HG02588 (cell line): ENCODE measurements around the gene PICK1.
"Not testable (repeated sequence)": the region's sequence is repeated elsewhere in the genome, so short reads cannot be mapped to it uniquely, and the experiment has no call there.

ENCODE experiments used
- ATAC-seq: cut with Tn5 transposase; IDR thresholded peaks from one replicate; pipeline ENCODE4 v1.9.1; 2021; ENCODE audit warnings: mild to moderate bottlenecking, moderate library complexity; ENCODE audit not compliant: unreplicated experiment

Gene PICK1

GRCh38 chr22:38110863-38111852, 54.0 kb downstream of the PICK1 start:
- ATAC-seq, result no peak

DNA sequence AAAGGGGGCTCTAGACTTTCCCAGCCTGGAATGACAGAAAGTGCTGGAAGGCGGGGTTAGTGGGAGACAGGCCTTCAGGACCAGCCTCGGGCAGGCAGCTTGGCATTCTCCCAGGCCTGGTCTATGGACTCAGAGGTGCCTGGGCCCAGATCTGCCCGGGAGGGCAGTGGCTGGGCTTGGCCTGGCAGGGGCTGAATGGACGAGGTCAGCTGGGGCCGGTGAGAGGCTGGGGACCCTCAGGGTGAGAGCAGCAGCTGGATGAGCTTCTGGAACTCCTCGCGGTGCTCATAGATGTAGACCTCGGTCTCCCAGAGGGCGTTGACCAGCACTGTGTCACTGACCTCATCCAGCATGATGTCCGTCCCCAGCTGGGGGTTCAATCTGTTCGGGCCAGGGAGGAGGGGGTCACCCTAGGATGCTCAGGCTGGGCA, 54.7 kb downstream of the PICK1 start:
- ATAC-seq, result no peak

GRCh38 chr22:38112381-38112780, 55.2 kb downstream of the PICK1 start:
- ATAC-seq, result no peak

GRCh38 chr22:38114484-38115398, 57.5 kb downstream of the PICK1 start:
- ATAC-seq, result no peak

DNA sequence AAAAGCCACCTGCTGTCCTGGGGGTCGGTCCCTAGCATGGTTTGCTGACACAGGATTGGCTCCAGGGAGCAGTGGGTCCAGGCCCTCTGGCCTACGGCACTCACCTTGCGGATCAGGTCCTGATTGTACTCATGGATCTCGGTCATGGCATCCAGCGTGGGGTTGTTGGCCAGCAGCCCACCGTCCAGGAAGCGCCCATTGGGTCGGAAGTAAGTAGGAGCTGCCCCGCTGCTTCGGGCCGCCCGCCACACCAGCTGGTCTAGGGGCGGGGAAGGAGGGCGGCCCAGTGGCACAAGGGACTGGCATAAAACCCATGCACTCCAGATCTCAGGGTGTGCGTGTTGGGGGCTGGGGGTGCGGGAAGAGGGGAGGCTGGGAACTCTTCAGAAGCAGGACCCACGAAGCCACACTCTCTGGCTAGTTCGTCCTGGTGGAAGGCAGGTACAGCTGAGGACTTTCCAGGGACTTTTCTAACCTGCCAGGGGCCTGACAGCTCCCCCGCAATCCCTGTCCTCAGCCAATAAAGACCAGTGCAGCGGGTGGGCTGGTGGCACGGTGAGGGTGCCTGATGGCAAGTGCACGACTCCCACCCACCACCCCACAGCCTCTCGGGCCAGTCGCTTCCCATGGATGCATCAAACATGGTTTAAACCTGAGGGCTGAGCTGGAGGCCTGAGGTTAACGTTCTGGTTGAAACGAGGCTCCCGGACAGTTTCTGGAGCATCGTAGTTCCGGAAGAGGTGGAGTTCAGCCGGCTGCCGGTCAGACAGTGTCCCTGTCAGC, 58.4 kb downstream of the PICK1 start:
- no peak for ATAC-seq

GRCh38 chr22:38117556-38117955, 60.4 kb downstream of the PICK1 start:
- not testable (repeated sequence) for ATAC-seq

DNA sequence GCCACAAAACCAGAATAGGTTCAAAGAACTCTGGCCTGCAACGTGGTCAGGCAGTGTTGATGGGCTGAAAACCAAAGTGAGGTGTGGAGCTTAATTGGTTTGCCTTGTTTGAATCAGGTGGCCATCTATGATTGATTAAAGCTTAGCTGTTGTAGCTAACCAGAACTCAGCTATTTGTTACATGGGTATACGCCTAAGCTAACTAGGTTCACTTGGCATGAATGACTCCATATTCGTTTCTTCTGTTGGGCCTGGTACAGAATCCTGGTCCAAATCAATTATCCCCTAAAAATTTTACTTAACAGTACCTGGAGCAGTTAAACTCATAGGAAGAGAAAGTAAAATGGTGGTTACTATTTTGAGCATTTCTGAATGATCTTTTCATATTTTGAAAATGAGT, 61.0 kb downstream of the PICK1 start:
- no peak for ATAC-seq

DNA sequence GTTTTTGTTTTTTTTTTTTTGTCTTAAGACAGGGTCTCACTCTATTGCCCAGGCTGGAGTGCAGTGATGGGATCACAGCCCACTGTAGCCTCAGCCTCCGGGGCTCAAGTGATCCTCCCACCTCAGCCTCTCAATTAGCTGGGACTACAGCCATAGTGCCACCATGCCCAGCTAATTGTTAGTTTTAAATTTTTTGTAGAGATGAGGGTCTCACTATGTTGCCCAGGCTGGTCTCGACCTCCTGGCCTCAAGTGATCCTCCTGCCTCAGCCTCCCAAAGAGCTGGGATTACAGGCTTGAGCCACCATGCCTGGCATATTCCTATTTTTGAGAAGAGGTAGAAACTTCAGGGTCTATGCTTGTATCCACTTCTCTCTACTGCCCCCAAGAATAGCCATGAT, 61.5 kb downstream of the PICK1 start:
- not testable (repeated sequence) for ATAC-seq

DNA sequence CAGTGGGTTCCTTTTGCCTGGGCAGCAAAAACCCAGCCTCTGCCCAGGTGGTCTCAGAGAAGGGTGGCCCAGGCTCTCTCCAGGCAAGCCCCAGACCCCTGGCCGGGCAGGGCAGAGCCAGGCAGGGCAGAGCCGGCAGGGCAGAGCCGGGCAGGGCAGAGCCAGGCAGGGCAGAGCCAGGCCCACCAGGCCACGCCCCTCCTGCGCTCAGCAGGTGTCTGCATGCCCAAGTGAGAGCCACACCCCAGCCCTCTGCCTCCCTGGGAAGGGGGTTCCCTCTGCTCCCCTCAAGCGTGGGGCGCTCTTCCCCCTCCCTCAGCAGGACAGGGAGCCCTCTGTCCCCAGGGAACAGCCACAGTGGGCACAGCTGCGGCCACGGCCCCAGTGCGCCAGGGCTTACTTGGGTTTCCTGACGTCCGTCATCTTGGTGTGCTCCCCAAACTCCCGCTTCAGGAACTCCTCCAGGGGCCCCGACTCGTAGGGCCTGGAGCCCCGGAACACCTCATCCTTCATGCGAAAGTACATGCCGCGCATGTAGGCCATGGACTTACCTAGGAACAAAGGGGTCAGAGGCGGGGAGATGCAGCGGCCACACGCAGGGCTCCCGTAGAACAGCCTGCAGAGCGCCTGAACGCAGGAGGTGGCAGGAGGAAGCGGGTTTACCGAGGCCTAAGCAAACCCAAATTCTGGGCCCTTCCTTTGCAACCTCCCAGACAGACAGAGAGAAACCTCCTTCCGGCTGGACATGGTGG, 63.3 kb downstream of the PICK1 start:
- no peak for ATAC-seq

DNA sequence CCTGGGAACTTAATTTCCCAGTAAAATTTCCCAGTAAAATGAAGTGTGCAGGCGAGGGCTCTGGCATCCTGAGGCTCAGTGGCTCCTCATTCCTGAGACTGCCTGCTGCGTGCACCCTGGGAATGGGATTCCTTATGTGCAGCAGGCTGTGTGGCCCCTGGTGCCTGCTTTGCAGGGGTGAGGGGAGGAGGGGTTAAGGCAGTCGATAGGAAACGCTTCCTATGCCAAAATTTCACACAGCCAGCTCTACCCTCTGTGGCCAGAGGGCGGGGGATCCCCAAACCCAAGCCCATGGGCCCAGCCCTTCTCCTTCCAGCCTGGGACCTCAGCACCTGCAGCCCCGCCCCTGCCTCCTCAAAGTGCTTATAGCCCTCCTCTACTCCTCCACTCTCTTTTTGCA, 65.4 kb downstream of the PICK1 start:
- ATAC-seq, result no peak

DNA sequence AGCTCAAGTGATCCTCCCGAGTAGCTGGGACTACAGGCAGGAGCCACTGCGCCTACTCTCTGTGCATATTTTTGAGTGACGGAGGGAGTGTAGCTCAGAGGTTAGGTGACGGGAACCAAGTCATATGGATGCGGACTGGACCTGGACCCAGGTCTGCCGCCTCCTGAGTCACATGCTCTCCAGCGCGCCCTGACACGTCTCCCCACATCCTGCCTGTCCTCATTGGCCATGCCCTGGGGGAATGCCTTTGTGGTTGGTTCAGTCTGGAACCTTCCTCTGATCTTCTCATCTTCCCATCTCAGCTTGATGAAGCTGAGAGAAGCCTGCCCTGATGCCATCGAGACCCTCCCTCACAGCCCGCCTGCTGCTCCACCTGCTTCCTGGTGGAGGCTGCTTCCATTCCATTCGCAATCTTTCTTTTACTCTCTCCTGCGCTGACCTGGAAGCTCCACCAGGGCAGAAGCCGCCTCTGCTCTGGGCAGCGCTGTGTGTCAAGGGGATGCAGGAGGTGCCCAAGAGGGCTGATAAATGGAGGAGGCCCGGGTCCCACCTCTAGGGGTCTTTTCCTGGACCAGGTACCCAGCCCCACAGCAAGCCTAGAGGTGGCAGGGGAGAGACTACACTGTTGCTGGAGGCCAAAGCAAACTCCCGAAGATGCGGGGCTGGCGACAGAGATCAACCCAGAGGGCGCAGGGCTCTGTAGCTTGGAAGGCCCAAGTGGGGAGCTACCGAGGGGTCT, 67.2 kb downstream of the PICK1 start:
- ATAC-seq, result no peak

GRCh38 chr22:38125038-38125610, 67.9 kb downstream of the PICK1 start:
- ATAC-seq, result no peak
